Loucy (cell line): ENCODE measurements around the gene SF3B2.

Source experiments
- H2AFZ ChIP-seq: fragments of 200-600 bp; sonication (generic); 2 replicates; pipeline ENCODE4 v1.6.0; 2016; ENCODE audit warnings: antibody characterized with exemption, mild to moderate bottlenecking, low read length, moderate library complexity
- H3F3A ChIP-seq: fragments of 200-600 bp; 2 replicates; pipeline ENCODE4 v1.6.0; 2016; ENCODE audit warnings: antibody characterized with exemption, low read depth, mild to moderate bottlenecking
- H3K27me3 ChIP-seq: fragments of 200-600 bp; sonication (generic); 2 replicates; pipeline ENCODE4 v1.6.1; 2014; ENCODE audit warnings: low read length, mild to moderate bottlenecking; ENCODE audit not compliant: insufficient read depth, poor library complexity, severe bottlenecking
- H3K36me3 ChIP-seq: fragments of 200-600 bp; sonication (generic); 2 replicates; pipeline ENCODE4 v1.6.1; 2016; ENCODE audit warnings: low read length; ENCODE audit not compliant: insufficient read depth
- H3K4me1 ChIP-seq: fragments of 200-600 bp; sonication (generic); 2 replicates; pipeline ENCODE4 v1.5.1; 2014; ENCODE audit warnings: low read length, mild to moderate bottlenecking; ENCODE audit not compliant: insufficient read depth, poor library complexity, severe bottlenecking
- H3K4me2 ChIP-seq: fragments of 200-600 bp; sonication (generic); 2 replicates; pipeline ENCODE4 v1.6.0; 2014; ENCODE audit warnings: antibody characterized with exemption, low read length, low read depth, mild to moderate bottlenecking; ENCODE audit not compliant: poor library complexity, severe bottlenecking
- H3K4me3 ChIP-seq: fragments of 200-600 bp; sonication (generic); 2 replicates; pipeline ENCODE4 v1.5.1; 2014; ENCODE audit warnings: low read length, mild to moderate bottlenecking, mixed read lengths; ENCODE audit not compliant: poor library complexity, severe bottlenecking
- H3K79me2 ChIP-seq: fragments of 200-600 bp; sonication (generic); 2 replicates; pipeline ENCODE4 v1.6.1; 2014; ENCODE audit warnings: low read length; ENCODE audit not compliant: insufficient read depth
- H3K9ac ChIP-seq: fragments of 200-600 bp; sonication (generic); 2 replicates; pipeline ENCODE4 v1.6.0; 2014; ENCODE audit warnings: mild to moderate bottlenecking, low read depth, low read length, moderate library complexity; ENCODE audit not compliant: poor library complexity, severe bottlenecking
- H3K9me2 ChIP-seq: fragments of 200-600 bp; sonication (generic); replicated peaks from 2 replicates; pipeline ENCODE4 v1.6.1; 2016; ENCODE audit warnings: low read depth, low read length, mixed read lengths
- H3K9me3 ChIP-seq: fragments of 200-600 bp; sonication (generic); 2 replicates; pipeline ENCODE4 v1.6.1; 2014; ENCODE audit warnings: mild to moderate bottlenecking, antibody characterized with exemption, low read length, low read depth; ENCODE audit not compliant: insufficient read depth
- H4K20me1 ChIP-seq: fragments of 200-600 bp; sonication (generic); 2 replicates; pipeline ENCODE4 v1.6.0; 2014; ENCODE audit warnings: antibody characterized with exemption, low read length, mild to moderate bottlenecking; ENCODE audit not compliant: insufficient read depth, poor library complexity, severe bottlenecking
- EZH2phosphoT487 ChIP-seq: fragments of 200-600 bp; IDR thresholded peaks from 2 replicates; pipeline ENCODE4 v1.6.1; 2018; ENCODE audit warnings: antibody characterized with exemption, mild to moderate bottlenecking, moderate library complexity, borderline replicate concordance
- TF ChIP-seq, protein P1 (sequence below): fragments of 200-600 bp; sonication (generic); conservative IDR thresholded peaks from 2 replicates; pipeline ENCODE4 v1.5.1; 2014; ENCODE audit warnings: mild to moderate bottlenecking, antibody characterized with exemption, low read length

SF3B2 gene

GRCh38 chr11:66062408-66062807 is 10.2 kb downstream of the SF3B2 start:
- Histone ChIP-seq H2AFZ (no peak overlapping the region), H3K27me3 (no peaks in the 10 kb centered on the region), H3K4me1 (no peaks in the 10 kb centered on the region), H3K36me3 (peaks cover 91% of the 10 kb centered on the region), H3F3A (no peaks in the 10 kb centered on the region), H3K4me3 (no peak overlapping the region), H3K9me3 (no peaks in the 10 kb centered on the region), H3K4me2 (no peak overlapping the region), H3K9ac (no peak overlapping the region), H3K79me2 (peaks cover 31% of the 10 kb centered on the region; the same call in 1 of the 2 replicates), H4K20me1 (peaks cover 10% of the 10 kb centered on the region), H3K9me2 (no peaks in the 10 kb centered on the region)
- TF ChIP-seq EZH2phosphoT487: no peak

DNA sequence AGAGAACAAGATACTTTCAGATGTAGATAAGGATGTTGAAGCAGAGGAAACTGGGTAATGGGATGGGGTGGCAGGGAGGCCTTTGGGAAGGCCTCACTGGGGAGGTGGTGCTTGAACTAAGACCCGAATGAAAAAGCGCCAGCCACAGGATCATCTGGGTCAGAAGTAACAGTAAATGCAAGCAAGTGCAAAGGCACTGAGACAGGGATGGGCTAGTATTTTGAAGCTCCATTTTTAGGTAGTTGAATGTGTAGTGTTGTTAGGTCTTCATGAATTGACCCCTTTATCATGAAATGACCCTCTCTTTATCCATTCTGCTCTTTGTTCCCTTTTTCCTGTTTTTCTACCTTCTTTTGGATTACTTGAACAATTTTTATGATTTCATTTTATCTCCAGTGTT is 11.7 kb downstream of the SF3B2 start:
- Histone ChIP-seq H4K20me1 (peaks cover 20% of the 10 kb centered on the region), H3F3A (peaks cover 6% of the 10 kb centered on the region), H3K9ac (no peak overlapping the region), H3K9me3 (no peaks in the 10 kb centered on the region), H2AFZ (no peak overlapping the region), H3K36me3 (peaks cover 94% of the 10 kb centered on the region), H3K79me2 (peaks cover 31% of the 10 kb centered on the region; the same call in 1 of the 2 replicates), H3K27me3 (no peaks in the 10 kb centered on the region), H3K4me2 (no peak overlapping the region), H3K4me3 (no peak overlapping the region), H3K4me1 (no peaks in the 10 kb centered on the region), H3K9me2 (no peaks in the 10 kb centered on the region)
- TF ChIP-seq, protein P1, sequence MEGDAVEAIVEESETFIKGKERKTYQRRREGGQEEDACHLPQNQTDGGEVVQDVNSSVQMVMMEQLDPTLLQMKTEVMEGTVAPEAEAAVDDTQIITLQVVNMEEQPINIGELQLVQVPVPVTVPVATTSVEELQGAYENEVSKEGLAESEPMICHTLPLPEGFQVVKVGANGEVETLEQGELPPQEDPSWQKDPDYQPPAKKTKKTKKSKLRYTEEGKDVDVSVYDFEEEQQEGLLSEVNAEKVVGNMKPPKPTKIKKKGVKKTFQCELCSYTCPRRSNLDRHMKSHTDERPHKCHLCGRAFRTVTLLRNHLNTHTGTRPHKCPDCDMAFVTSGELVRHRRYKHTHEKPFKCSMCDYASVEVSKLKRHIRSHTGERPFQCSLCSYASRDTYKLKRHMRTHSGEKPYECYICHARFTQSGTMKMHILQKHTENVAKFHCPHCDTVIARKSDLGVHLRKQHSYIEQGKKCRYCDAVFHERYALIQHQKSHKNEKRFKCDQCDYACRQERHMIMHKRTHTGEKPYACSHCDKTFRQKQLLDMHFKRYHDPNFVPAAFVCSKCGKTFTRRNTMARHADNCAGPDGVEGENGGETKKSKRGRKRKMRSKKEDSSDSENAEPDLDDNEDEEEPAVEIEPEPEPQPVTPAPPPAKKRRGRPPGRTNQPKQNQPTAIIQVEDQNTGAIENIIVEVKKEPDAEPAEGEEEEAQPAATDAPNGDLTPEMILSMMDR: no peak
- TF ChIP-seq EZH2phosphoT487: no peak

DNA sequence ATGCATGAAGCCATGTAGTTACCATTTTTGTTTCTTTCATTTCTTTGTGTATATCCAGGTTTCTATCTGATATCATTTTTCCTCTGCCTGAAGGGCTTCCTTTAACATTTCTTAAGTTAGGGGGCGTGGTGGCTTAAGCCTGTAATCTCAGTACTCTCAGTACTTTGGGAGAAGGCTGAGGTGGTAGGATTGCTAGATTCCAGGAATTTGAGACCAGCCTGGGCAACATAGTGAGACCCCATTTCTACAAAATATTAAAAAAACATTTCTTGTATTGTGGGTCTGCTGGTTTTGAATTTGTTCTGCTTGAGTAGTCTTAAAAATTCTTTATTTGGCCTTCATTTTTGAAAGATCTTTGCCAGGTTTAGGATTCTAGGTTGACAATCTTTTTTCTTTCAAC is 12.4 kb downstream of the SF3B2 start:
- peaks cover 31% of the 10 kb centered on the region; the same call in 1 of the 2 replicates for H3K79me2 ChIP-seq

More for the DNA sequence above, 12.4 kb downstream of the SF3B2 start:
- Histone ChIP-seq H3K9me3 (no peaks in the 10 kb centered on the region), H3K36me3 (peaks cover 89% of the 10 kb centered on the region), H3K4me2 (no peak overlapping the region), H3K9ac (no peak overlapping the region), H3K4me3 (no peak overlapping the region), H2AFZ (no peak overlapping the region), H3F3A (peaks cover 13% of the 10 kb centered on the region), H3K4me1 (no peaks in the 10 kb centered on the region), H3K27me3 (no peaks in the 10 kb centered on the region), H3K9me2 (no peaks in the 10 kb centered on the region), H4K20me1 (peaks cover 20% of the 10 kb centered on the region)
- TF ChIP-seq, protein P1: no peak
- no peak for TF ChIP-seq EZH2phosphoT487
